Measurements from ENCODE around the gene TMEM134.
A peak's percentile ranks its signal among the peaks of the same experiment; 100 is the strongest.
"Not testable (repeated sequence)": the region's sequence is repeated elsewhere in the genome, so short reads cannot be mapped to it uniquely, and the experiment has no call there.

TMEM134 gene

GRCh38 chr11:67483831-67484665 is 15.0 kb upstream of the TMEM134 start:
- H3K4me1 Mint-ChIP-seq (ENCODE audit: low read depth): peaks cover 51% of the 10 kb centered on the region
- no peaks in the 10 kb centered on the region for H3K9me3 Mint-ChIP-seq
- H3K27ac Mint-ChIP-seq: peak overlapping the region; percentile 99
- H3K36me3 Mint-ChIP-seq (ENCODE audit: low read depth): peaks cover 34% of the 10 kb centered on the region
- peak overlapping the region; percentile 90 for H3K4me3 Mint-ChIP-seq
- peak; percentile 78 for DNase-seq (ENCODE audit: low spot score)
- H3K27me3 Mint-ChIP-seq (ENCODE audit: low read depth): peaks cover 6% of the 10 kb centered on the region

DNA sequence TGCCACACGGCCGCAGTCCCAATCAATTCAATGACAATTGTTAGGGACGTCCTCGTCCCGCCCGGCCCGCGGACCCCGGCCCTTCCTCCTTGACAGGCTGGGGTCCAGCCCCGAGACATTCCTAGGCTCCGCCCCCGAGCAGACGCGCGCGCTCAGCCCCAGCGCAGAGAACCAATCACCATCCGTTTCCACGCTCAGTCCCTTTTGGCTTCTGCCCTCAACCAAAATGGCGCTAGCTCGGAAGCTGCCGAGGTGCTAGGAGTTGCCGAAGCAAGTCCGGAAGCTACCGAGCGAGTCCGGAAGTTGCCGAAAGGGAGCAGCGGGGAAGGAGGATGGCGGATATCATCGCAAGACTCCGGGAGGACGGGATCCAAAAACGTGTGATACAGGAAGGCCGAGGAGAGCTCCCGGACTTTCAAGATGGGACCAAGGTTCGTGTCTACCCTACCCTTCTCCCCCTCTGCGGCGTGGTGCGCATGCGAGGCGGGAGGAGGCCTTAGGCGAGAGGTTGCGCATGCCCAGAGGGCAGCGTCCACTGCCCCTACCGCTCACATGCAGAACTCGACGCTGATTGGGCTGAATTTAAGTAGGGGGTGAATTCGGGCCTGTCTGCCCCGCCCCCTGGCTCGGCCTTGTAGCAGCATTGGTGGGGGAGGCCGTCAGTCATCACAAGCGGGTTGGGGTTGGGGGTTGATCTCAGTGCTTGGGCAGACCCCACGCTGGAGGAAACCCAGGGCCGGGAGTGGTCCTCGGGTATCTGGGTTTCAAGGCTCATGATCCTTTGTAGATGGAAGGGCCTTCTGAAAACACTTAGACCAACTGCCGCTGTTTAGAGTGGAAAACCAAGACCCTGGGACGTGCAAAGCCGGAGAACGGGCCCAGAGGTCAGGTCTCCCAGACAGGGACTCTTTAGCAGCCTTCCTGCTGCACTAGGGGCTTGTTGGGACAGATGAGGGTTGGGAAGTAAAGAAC is 14.1 kb upstream of the TMEM134 start, which contains the start of gene AIP:
TSS of gene AIP (plus strand) at position 200 of the 972 bp plus-strand sequence. CDS start at position 333, 133 bp downstream.
- Mint-ChIP-seq H3K4me3 (peak within 1 kb of the TSS; percentile 90), H3K36me3 (ENCODE audit: low read depth) (peaks cover 27% of the 10 kb centered on the region), H3K27ac (peak within 1 kb of the TSS; percentile 99), H3K27me3 (ENCODE audit: low read depth) (peaks cover 6% of the 10 kb centered on the region), H3K9me3 (no peaks in the 10 kb centered on the region), H3K4me1 (ENCODE audit: low read depth) (peaks cover 45% of the 10 kb centered on the region)
- peak; percentile 97 for DNase-seq (ENCODE audit: low spot score)

- H3K4me1 Mint-ChIP-seq (ENCODE audit: low read depth): peaks cover 38% of the 10 kb centered on the region
- no peaks in the 10 kb centered on the region for H3K9me3 Mint-ChIP-seq
- peak overlapping the region; percentile 99 for H3K27ac Mint-ChIP-seq
Measured at GRCh38 chr11:67482275-67482826, 13.3 kb upstream of the TMEM134 start.

DNA sequence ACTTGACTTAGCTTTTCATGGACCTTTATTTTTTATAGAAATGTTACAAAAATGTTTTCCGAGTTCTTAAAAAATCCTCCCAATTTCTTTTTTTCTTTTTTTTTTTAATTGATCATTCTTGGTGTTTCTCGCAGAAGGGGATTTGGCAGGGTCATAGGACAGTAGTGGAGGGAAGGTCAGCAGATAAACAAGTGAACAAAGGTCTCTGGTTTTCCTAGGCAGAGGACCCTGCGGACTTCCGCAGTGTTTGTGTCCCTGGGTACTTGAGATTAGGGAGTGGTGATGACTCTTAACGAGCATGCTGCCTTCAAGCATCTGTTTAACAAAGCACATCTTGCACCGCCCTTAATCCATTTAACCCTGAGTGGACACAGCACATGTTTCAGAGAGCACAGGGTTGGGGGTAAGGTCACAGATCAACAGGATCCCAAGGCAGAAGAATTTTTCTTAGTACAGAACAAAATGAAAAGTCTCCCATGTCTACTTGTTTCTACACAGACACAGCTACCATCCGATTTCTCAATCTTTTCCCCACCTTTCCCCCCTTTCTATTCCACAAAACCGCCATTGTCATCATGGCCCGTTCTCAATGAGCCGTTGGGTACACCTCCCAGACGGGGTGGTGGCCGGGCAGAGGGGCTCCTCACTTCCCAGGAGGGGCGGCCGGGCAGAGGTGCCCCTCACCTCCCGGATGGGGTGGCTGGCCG is 8.4 kb upstream of the TMEM134 start:
- H3K9me3 Mint-ChIP-seq; H3K4me3 Mint-ChIP-seq; H3K36me3 Mint-ChIP-seq (ENCODE audit: low read depth); H3K27ac Mint-ChIP-seq; DNase-seq (ENCODE audit: low spot score); H3K4me1 Mint-ChIP-seq (ENCODE audit: low read depth): not testable (repeated sequence)
- H3K27me3 Mint-ChIP-seq (ENCODE audit: low read depth): peaks cover 11% of the 10 kb centered on the region

More at GRCh38 chr11:67482275-67482826, 13.3 kb upstream of the TMEM134 start:
- Mint-ChIP-seq H3K4me3 (peak overlapping the region; percentile 90), H3K27me3 (ENCODE audit: low read depth) (peaks cover 6% of the 10 kb centered on the region), H3K36me3 (ENCODE audit: low read depth) (peaks cover 19% of the 10 kb centered on the region)
- DNase-seq (ENCODE audit: low spot score): no peak

DNA sequence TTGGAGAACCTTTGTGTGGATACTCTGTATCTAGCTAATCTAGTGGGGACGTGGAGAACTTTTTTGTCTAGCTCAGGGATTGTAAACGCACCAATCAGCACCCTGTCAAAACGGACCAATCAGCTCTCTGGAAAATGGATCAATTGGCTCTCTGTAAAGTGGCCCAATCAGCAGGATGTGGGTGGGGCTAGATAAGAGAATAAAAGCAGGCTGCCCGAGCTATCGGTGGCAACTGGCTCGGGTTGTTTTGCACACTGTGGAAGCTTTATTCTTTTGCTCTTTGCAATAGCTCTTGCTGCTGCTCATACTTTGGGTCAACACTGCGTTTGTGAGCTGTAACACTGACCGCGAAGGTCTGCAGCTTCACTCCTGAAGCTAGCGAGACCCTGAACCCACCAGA is 7.6 kb upstream of the TMEM134 start:
- not testable (repeated sequence) for DNase-seq (ENCODE audit: low spot score); H3K4me3 Mint-ChIP-seq; H3K27ac Mint-ChIP-seq; H3K9me3 Mint-ChIP-seq; H3K36me3 Mint-ChIP-seq (ENCODE audit: low read depth); H3K4me1 Mint-ChIP-seq (ENCODE audit: low read depth)
- peaks cover 11% of the 10 kb centered on the region for H3K27me3 Mint-ChIP-seq (ENCODE audit: low read depth)

DNA sequence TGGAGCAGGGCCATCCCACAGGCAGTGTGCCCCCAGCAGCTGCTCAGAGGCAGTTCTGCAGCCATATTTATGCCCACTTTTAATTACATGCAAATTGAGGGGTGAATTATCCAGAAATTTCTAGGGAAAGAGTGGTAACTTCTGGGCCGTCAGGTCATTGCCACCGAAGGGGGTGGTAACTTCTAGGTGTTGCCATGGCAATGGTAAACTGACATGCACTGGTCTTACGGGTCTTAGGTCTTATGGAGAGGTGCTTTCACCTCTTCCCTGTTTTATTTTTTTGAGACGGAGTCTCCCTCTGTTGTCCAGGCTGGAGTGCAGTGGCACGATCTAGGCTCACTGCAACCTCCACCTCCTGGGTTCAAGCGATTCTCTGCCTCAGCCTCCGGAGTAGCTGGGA is 3.8 kb upstream of the TMEM134 start:
- peaks cover 5% of the 10 kb centered on the region for H3K4me1 Mint-ChIP-seq (ENCODE audit: low read depth)

DNA sequence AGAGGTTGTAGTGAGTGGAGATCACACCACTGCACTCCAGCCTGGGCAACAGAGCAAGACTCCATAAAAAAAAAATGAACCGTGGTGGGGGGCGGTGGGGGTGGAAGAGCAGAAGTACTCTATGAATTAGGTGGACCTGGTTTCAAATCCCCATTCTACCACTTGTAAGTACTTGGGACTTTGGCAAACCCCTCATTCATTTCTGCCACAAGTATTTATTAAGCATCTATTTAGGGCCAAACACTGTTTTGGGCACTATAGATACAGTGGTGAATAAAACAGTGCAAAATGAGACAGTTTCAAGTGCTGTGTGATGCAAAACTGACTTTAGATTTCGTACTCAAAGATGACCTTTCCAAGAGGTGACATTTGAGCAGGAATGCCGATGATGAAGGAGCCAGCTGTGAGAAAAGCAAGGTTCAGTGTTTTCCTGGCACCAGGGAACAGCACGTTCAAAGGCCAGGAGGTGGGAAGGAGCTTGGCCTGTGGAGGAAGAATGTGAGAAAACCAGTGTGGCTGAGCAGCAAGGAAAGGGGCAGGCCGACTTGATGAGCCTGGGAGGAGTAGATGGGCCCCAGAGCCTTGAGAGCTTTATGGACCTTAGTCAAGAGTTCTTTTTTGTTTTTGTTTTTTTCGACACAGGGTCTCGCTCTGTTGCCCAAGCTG is 1.4 kb upstream of the TMEM134 start:
- Mint-ChIP-seq H3K27ac (no peak overlapping the region), H3K36me3 (ENCODE audit: low read depth) (peaks cover under 1% of the 10 kb centered on the region), H3K4me3 (no peak overlapping the region), H3K27me3 (ENCODE audit: low read depth) (no peaks in the 10 kb centered on the region), H3K4me1 (ENCODE audit: low read depth) (peaks cover 18% of the 10 kb centered on the region), H3K9me3 (no peaks in the 10 kb centered on the region)
- no peak for DNase-seq (ENCODE audit: low spot score)

More for the DNA sequence above, 3.8 kb upstream of the TMEM134 start:
- Mint-ChIP-seq H3K4me3 (no peak overlapping the region), H3K9me3 (no peaks in the 10 kb centered on the region), H3K27me3 (ENCODE audit: low read depth) (peaks cover 5% of the 10 kb centered on the region), H3K36me3 (ENCODE audit: low read depth) (no peaks in the 10 kb centered on the region), H3K27ac (no peak overlapping the region)
- no peak for DNase-seq (ENCODE audit: low spot score)

DNA sequence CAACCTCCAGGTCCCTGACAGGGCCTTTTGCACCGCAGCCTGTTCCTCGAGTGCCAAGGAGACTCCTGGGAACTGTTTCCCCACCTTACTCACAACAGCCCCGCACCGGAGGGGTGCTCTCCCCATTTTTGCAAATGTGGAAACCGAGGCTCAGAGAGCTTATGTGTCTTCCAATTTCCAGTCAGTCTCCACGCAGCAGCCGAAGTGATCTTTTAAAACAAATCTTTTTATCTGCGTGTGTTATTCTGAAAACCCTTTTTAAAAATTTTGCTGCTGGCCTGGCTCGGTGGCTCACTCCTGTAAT is 409 bp upstream of the TMEM134 start:
- H3K27ac Mint-ChIP-seq: peak overlapping the region; percentile 67
- no peaks in the 10 kb centered on the region for H3K27me3 Mint-ChIP-seq (ENCODE audit: low read depth)
- no peak for DNase-seq (ENCODE audit: low spot score)
- H3K36me3 Mint-ChIP-seq (ENCODE audit: low read depth): peaks cover 4% of the 10 kb centered on the region
- H3K4me3 Mint-ChIP-seq: peak overlapping the region; percentile 79
- no peaks in the 10 kb centered on the region for H3K9me3 Mint-ChIP-seq
- H3K4me1 Mint-ChIP-seq (ENCODE audit: low read depth): peaks cover 26% of the 10 kb centered on the region

DNA sequence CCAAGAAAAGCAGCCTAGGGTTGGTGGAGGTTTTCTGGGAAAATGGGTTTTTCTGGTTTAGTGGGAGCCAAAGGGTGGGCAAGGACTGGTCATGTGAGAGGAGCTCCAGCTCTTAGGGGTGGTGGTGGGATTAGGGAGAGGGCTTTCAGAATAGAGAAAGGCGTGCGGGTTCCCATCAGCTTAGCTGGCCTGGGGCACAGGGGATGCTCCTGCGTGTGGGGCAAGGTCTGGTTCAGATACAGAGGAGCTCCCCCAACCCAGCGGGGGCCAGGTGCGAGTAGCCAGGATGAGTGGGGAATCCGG is 644 bp downstream of the TMEM134 start:
- Mint-ChIP-seq H3K4me1 (ENCODE audit: low read depth) (peaks cover 31% of the 10 kb centered on the region), H3K9me3 (no peaks in the 10 kb centered on the region), H3K27ac (peak overlapping the region; percentile 78), H3K4me3 (peak overlapping the region; percentile 89), H3K36me3 (ENCODE audit: low read depth) (peaks cover 4% of the 10 kb centered on the region), H3K27me3 (ENCODE audit: low read depth) (no peaks in the 10 kb centered on the region)
- no peak for DNase-seq (ENCODE audit: low spot score)

GRCh38 chr11:67468056-67468455 is 995 bp downstream of the TMEM134 start:
- H3K4me3 Mint-ChIP-seq: peak overlapping the region; percentile 89
- no peaks in the 10 kb centered on the region for H3K27me3 Mint-ChIP-seq (ENCODE audit: low read depth)
- DNase-seq (ENCODE audit: low spot score): no peak
- H3K36me3 Mint-ChIP-seq (ENCODE audit: low read depth): peaks cover 4% of the 10 kb centered on the region
- H3K4me1 Mint-ChIP-seq (ENCODE audit: low read depth): peaks cover 31% of the 10 kb centered on the region
- no peaks in the 10 kb centered on the region for H3K9me3 Mint-ChIP-seq
- H3K27ac Mint-ChIP-seq: peak overlapping the region; percentile 78

DNA sequence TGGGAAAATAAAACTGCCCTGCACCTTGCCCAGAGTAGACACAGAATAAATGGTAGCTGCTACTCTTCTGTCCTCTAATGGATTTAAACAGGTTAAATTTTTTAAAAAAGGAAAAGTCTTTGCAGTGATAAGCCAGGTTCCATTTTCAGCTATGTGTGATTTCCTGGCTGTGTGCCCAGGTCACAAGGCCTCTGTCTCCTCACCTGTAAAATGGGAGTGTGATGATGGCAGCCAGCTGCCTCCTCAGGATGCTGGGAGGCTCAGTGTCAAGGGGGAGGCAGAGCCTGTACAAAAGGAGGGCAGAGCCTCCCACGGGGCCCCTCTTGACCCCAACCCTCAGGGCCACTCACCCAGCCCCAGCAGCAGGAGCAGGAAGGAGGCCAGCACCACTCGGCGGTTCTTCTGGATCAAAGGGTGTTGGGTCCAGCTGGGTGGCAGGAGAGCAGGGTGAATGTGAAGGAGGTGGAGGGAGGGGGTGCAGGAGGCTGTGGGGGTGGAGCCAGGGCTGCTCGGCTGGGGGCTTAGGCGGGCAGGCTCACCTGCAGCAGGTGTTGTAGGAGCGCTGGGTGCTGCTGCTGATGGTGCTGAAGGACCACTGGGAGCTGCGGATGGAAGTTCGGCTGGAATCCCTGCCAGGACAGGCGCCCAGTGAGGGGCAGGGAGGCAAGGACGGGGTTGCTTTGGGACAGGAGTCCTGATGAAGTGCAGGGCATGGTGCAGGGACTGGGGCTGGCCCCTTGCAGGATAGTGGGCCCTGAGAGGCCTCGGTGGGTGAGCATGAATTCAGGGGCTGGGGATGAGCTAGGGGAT is 1.9 kb downstream of the TMEM134 start:
- Mint-ChIP-seq H3K27ac (peak overlapping the region; percentile 49), H3K27me3 (ENCODE audit: low read depth) (no peaks in the 10 kb centered on the region), H3K4me3 (peak overlapping the region; percentile 89), H3K36me3 (ENCODE audit: low read depth) (peaks cover 4% of the 10 kb centered on the region), H3K9me3 (no peaks in the 10 kb centered on the region), H3K4me1 (ENCODE audit: low read depth) (peaks cover 31% of the 10 kb centered on the region)
- DNase-seq (ENCODE audit: low spot score): no peak

GRCh38 chr11:67466367-67466766 is 2.7 kb downstream of the TMEM134 start:
- DNase-seq (ENCODE audit: low spot score): no peak
- peaks cover 4% of the 10 kb centered on the region for H3K36me3 Mint-ChIP-seq (ENCODE audit: low read depth)
- H3K9me3 Mint-ChIP-seq: no peaks in the 10 kb centered on the region
- no peaks in the 10 kb centered on the region for H3K27me3 Mint-ChIP-seq (ENCODE audit: low read depth)
- H3K4me3 Mint-ChIP-seq: peak overlapping the region; percentile 46
- peaks cover 31% of the 10 kb centered on the region for H3K4me1 Mint-ChIP-seq (ENCODE audit: low read depth)
- H3K27ac Mint-ChIP-seq: peak overlapping the region; percentile 49
